Measurements from ENCODE around the gene CEP192.
A peak's percentile ranks its signal among the peaks of the same experiment; 100 is the strongest.

CEP192 gene

GRCh38 chr18:13145636-13146190, 154.6 kb downstream of the CEP192 start:
- ChIA-PET POLR2A (no interaction called here), CTCF (interaction anchor here (3.2 kb wide), 1 partner anchor 14 kb away, joined by 15 read pairs; no protein-coding TSS in a partner anchor)
- no peak for DNase-seq (ENCODE audit: extremely low spot score)
- no peak for TF ChIP-seq CTCF (IDR thresholded peaks at IDR 0.05; ENCODE audit: control extremely low read depth, extremely low read depth, low read depth, missing control alignments)

- TF ChIP-seq CTCF (IDR thresholded peaks at IDR 0.05; ENCODE audit: control extremely low read depth, extremely low read depth, low read depth, missing control alignments), result no peak
- no peak for DNase-seq (ENCODE audit: extremely low spot score)
- CTCF ChIA-PET, result no interaction called here
- POLR2A ChIA-PET, result no interaction called here
Observed at GRCh38 chr18:13147130-13147529, 156.0 kb downstream of the CEP192 start.

GRCh38 chr18:13151656-13152055, 160.5 kb downstream of the CEP192 start:
- TF ChIP-seq CTCF (IDR thresholded peaks at IDR 0.05; ENCODE audit: control extremely low read depth, extremely low read depth, low read depth, missing control alignments), result no peak
- ChIA-PET POLR2A (no interaction called here), CTCF (interaction anchor here (1.2 kb wide), 1 partner anchor 8 kb away, joined by 4 read pairs; no protein-coding TSS in a partner anchor)
- DNase-seq (ENCODE audit: extremely low spot score), result no peak

- POLR2A ChIA-PET, result no interaction called here
- CTCF ChIA-PET, result interaction anchor here (0.6 to 3.2 kb wide), 12 partner anchors 13 to 583 kb away, joined by 3 to 15 read pairs (median 6); partner anchors contain the start of gene CEP192
- DNase-seq (ENCODE audit: extremely low spot score), result no peak
- no peak for TF ChIP-seq CTCF (IDR thresholded peaks at IDR 0.05; ENCODE audit: control extremely low read depth, extremely low read depth, low read depth, missing control alignments)
Observed at GRCh38 chr18:13158428-13158827, 167.3 kb downstream of the CEP192 start.

- peak; percentile 78 for DNase-seq (ENCODE audit: extremely low spot score)
- POLR2A ChIA-PET, result no interaction called here
- CTCF ChIA-PET, result interaction anchor here (0.5 to 3.2 kb wide), 47 partner anchors 8 to 767 kb away, joined by 3 to 15 read pairs (median 4); partner anchors contain the start of gene CEP192
- TF ChIP-seq CTCF (IDR thresholded peaks at IDR 0.05; ENCODE audit: control extremely low read depth, extremely low read depth, low read depth, missing control alignments), result peak; percentile 62
Observed at GRCh38 chr18:13159579-13159978, 168.4 kb downstream of the CEP192 start.

- peak; percentile 4 for DNase-seq (ENCODE audit: extremely low spot score)
- ChIA-PET CTCF (interaction anchor here (1.0 to 3.2 kb wide), 3 partner anchors 16 to 434 kb away, joined by 3 to 15 read pairs (median 10); no protein-coding TSS in a partner anchor), POLR2A (no interaction called here)
- TF ChIP-seq CTCF (IDR thresholded peaks at IDR 0.05; ENCODE audit: control extremely low read depth, extremely low read depth, low read depth, missing control alignments), result no peak
Observed at GRCh38 chr18:13161276-13161899, 170.2 kb downstream of the CEP192 start.
